Measurements from ENCODE around the gene TM7SF3.

DNA sequence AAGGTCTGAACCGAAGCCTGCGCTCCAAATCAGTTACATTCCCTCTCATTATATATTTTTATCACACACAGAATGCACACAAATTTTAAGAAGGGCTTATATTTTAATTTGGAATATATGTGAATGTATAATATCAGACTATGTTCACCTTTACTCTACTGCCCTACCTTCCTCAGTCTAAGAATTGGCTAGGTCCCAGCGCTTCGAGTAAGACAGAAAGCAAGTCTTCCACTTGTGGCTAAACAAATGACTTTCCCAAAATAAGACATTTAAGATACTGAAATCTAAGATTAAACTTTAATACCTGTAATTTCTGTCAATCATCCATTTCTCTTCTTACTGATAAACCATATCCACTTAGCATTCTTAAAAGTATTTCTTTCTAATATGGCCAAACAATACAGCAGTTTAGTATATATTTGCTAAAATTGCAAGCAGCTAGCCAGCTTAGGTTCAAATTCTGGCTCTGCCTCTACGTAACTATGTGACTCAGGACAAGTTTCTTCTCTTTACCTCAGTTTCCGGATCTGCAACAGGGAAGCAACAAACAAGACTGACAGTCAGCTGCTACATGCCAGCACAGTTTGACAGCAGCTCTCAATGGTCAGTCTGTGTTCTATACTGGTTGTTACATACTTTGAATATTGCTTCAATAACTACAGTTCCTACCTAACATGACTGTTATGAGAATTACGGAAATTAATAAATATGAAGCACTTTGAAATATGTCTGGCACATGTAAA, 78.4 kb downstream of the TM7SF3 start:
- TF ChIP-seq, protein P1, sequence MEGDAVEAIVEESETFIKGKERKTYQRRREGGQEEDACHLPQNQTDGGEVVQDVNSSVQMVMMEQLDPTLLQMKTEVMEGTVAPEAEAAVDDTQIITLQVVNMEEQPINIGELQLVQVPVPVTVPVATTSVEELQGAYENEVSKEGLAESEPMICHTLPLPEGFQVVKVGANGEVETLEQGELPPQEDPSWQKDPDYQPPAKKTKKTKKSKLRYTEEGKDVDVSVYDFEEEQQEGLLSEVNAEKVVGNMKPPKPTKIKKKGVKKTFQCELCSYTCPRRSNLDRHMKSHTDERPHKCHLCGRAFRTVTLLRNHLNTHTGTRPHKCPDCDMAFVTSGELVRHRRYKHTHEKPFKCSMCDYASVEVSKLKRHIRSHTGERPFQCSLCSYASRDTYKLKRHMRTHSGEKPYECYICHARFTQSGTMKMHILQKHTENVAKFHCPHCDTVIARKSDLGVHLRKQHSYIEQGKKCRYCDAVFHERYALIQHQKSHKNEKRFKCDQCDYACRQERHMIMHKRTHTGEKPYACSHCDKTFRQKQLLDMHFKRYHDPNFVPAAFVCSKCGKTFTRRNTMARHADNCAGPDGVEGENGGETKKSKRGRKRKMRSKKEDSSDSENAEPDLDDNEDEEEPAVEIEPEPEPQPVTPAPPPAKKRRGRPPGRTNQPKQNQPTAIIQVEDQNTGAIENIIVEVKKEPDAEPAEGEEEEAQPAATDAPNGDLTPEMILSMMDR (IDR thresholded peaks at IDR 0.05): no peak
- TF ChIP-seq POLR2A (IDR thresholded peaks at IDR 0.05; ENCODE audit: low read depth): no peak
